NOMO-1 treated with dmso at 0.1 percent for 144 hours (cell line): ENCODE data around the gene RASIP1.
"Not testable (repeated sequence)": the region's sequence is repeated elsewhere in the genome, so short reads cannot be mapped to it uniquely, and the experiment has no call there.

Experiments
- DNase-seq: peaks from one replicate; lab custom pipeline; 2025; ENCODE audit not compliant: unreplicated experiment; lab: John Stamatoyannopoulos, UW

Gene RASIP1

DNA sequence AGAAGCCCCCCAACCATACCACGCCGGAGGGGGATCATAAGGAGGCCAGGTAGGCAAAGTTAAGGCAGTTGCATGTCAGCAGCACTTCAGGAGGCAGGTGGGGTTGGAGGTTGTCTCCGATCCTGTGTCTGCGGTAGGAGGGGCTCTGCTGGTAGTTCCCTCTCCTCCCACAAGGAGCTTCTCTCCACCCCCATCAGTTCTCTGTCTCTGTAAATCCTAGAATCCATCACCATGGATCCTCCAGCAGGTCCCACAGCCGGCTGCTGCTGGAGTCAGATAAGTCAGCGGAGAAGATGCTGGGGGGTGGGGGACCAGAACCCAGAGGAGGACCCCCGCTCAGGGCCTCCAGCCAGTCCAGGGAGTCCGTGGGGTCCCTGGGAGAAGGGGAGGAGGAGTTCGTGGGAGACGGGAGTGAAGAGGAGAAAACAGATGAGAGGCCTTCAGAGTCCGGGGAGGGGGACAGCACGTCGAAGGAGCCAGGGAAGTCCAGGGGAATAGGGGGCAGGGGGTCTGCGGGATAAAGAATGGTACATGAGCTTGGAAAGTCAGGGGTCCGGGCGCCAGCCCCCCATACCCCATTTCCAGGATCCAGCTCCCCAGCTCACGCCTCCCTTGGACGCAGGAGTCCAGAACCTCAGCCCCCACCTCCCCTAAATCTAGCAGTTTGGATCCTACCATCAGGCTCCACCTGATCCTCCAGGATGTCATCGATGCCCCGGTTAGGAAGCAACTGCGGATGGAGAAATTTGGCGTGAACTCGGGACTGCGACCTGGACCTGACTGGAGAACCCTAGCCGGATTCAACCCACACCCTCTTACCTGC, 27.2 kb downstream of the RASIP1 start:
- DNase-seq: no peak

- no peak for DNase-seq
These were observed 29.2 kb downstream of the RASIP1 start for GRCh38 chr19:48711106-48711662.

- DNase-seq: no peak
These were observed 31.9 kb downstream of the RASIP1 start for GRCh38 chr19:48708471-48708870.

DNA sequence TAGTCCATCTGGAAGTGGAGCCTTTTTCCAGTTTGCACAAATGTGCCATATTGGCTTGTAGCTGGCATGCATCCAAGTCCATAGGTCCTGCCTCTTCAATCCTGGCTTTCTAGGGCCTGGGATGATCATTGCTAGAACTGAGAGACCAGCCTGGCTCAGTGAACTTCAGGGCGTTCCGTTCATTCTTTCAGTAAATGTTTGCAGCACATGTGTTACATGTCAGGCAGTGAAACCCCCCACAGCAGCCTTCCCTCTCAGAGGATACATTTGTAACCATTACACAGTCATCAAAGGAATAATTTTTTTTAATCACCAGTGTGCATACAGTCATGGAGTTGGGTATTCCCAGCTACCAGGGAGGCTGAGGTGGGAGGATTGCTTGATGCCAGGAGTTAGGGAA, 35.0 kb downstream of the RASIP1 start:
- DNase-seq: no peak

- DNase-seq: no peak
These were observed 37.1 kb downstream of the RASIP1 start for GRCh38 chr19:48703316-48703715.

DNA sequence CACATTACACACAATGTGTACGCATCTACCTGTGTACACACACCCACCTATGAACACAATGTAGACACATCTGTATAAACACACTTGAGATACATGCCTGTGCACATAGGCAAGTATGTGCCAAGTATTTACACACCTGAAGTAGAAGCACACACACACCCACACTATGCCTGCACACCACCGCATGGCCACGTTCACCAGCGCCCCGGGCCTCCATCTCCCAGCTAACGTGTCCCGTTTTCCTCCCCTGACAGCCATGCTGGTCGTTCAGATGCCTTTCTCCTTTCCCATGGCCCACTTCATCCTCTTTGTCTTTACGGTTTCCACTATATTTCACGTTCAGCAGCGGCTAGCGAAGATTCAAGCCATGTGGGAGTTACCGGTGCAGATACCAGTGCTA, 37.7 kb downstream of the RASIP1 start:
- no peak for DNase-seq

DNA sequence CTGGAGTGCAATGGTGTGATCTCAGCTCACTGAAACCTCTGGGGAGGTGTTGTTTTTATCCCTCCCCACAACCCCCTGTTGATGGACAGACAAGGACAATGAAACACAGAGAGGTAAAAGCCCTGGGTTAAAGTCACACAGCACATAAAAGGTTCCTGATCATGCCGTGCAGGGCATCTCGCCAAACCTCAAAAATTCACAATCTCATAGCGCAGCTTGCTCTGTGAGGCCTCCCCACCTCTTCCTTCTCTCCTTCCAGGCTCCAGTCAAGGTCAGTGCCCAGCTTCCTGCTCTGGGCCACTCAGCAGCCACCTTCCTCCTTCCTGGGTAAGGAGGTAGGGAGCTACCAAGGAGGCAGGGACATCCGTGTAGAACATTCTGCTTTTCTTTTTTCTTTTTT, 42.4 kb downstream of the RASIP1 start:
- no peak for DNase-seq

DNA sequence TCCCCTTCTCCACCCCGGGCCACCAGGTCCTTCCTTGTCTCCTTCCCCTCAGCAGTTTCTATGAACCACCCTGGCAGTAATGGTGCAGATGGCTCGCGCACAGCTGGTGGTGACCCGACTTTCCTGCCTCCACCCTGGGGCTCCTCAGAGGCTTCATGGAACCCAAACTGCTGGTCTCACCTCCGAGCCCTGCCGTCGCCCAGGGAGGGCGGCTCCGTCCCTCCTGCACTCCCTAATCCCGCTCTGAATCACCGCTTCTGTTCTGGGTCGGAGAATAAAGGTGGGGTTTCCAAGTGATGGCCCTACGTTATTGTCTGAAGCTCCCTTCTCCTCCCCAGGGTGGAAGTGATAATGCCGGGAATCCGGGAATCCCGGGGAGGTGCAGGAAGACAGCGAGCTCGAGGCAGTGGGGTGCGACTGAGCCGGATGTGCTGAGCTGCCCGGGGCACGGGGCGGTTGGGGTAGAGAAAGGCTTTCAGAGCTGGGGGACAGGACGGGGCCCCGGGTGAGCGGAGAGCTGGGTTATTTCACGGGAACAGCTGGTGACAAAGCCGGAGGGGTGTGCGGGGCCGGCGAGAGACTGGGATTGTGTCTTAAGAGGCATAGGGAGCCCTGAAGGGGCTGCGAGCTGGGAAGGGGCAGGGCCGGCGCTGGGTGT, 43.9 kb downstream of the RASIP1 start:
- no peak for DNase-seq

GRCh38 chr19:48695743-48696352, 44.6 kb downstream of the RASIP1 start, which contains the start of gene FUT2:
TSS of gene FUT2 (plus strand) at chr19:48695971. CDS start at chr19:48702957, 6,986 bp downstream.
- no peak for DNase-seq

DNA sequence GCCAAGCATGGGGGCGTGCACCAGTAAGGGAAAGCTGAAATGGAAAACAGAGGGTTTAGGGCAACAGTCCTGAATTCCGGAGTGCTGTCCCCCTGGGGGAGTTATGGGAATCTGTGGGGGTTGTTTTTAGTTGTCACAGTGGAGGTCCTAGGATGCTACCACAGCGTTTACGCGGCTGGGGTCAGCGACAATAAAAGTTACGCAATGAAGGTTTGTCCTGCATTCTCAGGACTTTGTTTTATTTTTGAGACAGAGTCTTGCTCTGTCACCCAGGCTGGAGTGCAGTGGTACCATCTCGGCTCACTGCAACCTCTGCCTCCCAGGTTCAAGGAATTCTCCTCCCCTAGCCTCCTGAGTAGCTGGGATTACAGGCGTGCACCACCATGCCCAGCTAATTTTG, 46.8 kb downstream of the RASIP1 start:
- DNase-seq: not testable (repeated sequence)

DNA sequence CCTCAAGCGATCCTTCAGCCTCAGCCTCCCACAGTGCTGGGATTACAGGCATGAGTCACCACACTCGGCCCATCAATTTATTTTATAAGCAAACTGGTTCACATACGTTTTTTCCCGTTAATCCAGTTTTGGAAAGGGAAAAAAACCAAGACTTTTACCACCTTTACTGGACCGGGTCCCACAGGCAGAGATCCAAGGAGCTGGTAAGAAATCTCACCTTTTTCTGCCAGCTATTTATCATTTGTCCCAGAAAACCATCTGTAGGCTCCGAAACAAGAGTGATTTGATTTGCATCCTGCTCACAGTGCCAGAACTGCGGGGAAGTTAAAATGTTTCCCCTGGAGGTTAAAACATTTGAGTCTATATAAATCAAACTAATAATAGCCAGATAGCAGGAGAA, 51.0 kb downstream of the RASIP1 start:
- no peak for DNase-seq

GRCh38 chr19:48687776-48688175, 52.6 kb downstream of the RASIP1 start:
- no peak for DNase-seq

- DNase-seq: not testable (repeated sequence)
These were observed 53.8 kb downstream of the RASIP1 start for GRCh38 chr19:48686637-48687036.

DNA sequence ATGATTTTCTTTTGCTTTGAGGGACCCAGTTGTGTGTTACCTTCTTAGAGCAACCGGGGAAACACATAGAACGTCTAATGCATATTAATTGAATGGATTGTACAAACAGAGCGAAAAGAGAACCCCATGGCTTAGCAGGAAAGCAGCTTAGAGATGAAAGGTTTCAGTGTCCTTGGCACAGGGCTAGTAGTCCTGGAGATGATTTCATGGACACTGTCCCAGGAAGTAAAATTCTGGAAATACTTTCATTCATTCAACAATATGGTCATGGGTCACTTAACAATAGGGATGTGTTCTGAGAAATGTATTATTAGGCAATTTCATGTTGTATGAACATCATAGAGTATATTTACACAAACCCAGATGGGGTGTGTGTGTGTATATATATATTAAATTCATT, 54.3 kb downstream of the RASIP1 start:
- no peak for DNase-seq

GRCh38 chr19:48685583-48685982, 54.8 kb downstream of the RASIP1 start:
- no peak for DNase-seq

- no peak for DNase-seq
These were observed 57.1 kb downstream of the RASIP1 start for GRCh38 chr19:48683349-48683748.

DNA sequence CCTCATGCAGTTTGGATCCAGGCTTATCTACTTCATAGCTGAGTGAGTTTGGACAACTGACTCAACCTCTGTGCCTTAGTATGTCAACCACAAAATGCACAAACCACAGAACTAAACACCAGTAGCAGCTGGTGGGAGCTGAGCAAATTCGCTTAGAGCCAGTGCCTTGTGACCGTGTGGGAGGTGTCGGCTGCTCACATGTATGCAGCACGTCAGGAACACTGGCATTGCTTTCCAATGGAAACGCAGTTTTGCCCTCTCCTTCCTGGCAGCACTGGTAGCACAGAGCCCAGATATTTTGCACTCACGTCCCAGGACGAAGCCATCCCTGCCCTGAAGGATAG, 59.3 kb downstream of the RASIP1 start:
- no peak for DNase-seq

- DNase-seq: no peak
These were observed 59.8 kb downstream of the RASIP1 start for GRCh38 chr19:48680436-48681126.

- not testable (repeated sequence) for DNase-seq
These were observed 60.4 kb downstream of the RASIP1 start for GRCh38 chr19:48680006-48680405.

- DNase-seq: no peak
These were observed 62.2 kb downstream of the RASIP1 start for GRCh38 chr19:48678201-48678600.

GRCh38 chr19:48676887-48677286, 63.5 kb downstream of the RASIP1 start:
- no peak for DNase-seq
